PC-3 (cell line): ENCODE measurements around the gene RMC1. TPM values are rescaled to one million over a fixed set of nuclear protein-coding genes. Genes with fewer than 3 reads are reported as not detected.

Experiments used
- ATAC-seq: fragments of 200-7000 bp; cut with Tn5 transposase; 2 replicates; pipeline ENCODE4 v1.9.1; 2020; ENCODE audit warnings: mild to moderate bottlenecking, moderate library complexity
- BruUV-seq: library from RNA; stranded (reverse); fragments of 400-500 nt; replicated peaks from 2 replicates; lab custom pipeline; 2021; lab: Mats Ljungman, UMichigan
- CTCF ChIA-PET: fragments of 300-600 bp; sonication (Branson Sonifier 250); formaldehyde crosslinking; loops from one replicate; lab custom pipeline; 2022; ENCODE audit warnings: antibody characterized with exemption; lab: Charles Lee
- POLR2A ChIA-PET: fragments of 300-600 bp; sonication (Branson Sonifier 250); formaldehyde crosslinking; loops from one replicate; lab custom pipeline; 2022; ENCODE audit warnings: antibody characterized with exemption; ENCODE audit not compliant: unreplicated experiment; lab: Charles Lee
- DNase-seq: peaks from one replicate; pipeline ENCODE4 v3.0.0-alpha.2; 2015
- H2AFZ ChIP-seq: fragments of 300-600 bp; sonication (generic); 2 replicates; pipeline ENCODE4 v1.6.0; 2016; ENCODE audit warnings: antibody characterized with exemption, low read length
- H3F3A ChIP-seq: fragments of 300-600 bp; sonication (generic); one replicate; pipeline ENCODE4 v1.6.0; 2017; ENCODE audit warnings: antibody characterized with exemption, low read length, control low read depth, mild to moderate bottlenecking; ENCODE audit not compliant: unreplicated experiment
- H3K27ac ChIP-seq: fragments of 300-600 bp; sonication (generic); 2 replicates; pipeline ENCODE4 v1.5.1; 2016; ENCODE audit warnings: mild to moderate bottlenecking, low read length
- H3K27me3 ChIP-seq: fragments of 300-600 bp; sonication (generic); 2 replicates; pipeline ENCODE4 v1.6.1; 2016; ENCODE audit warnings: low read length, mixed read lengths
- H3K36me3 ChIP-seq: fragments of 300-600 bp; sonication (generic); 2 replicates; pipeline ENCODE4 v1.6.1; 2016; ENCODE audit warnings: low read depth, mixed run types, low read length, mixed read lengths
- H3K4me1 ChIP-seq: fragments of 300-600 bp; sonication (generic); 2 replicates; pipeline ENCODE4 v1.5.1; 2016; ENCODE audit warnings: low read length; ENCODE audit not compliant: insufficient read depth
- H3K4me2 ChIP-seq: fragments of 300-600 bp; sonication (generic); 2 replicates; pipeline ENCODE4 v1.6.0; 2016; ENCODE audit warnings: low read length
- H3K4me3 ChIP-seq: fragments of 300-600 bp; sonication (generic); 2 replicates; pipeline ENCODE4 v1.5.1; 2016; ENCODE audit warnings: mild to moderate bottlenecking, low read length, mixed read lengths
- H3K79me2 ChIP-seq: fragments of 300-600 bp; sonication (generic); 2 replicates; pipeline ENCODE4 v1.6.1; 2017; ENCODE audit warnings: low read length, mixed read lengths
- H3K9ac ChIP-seq: fragments of 300-600 bp; sonication (generic); 2 replicates; pipeline ENCODE4 v1.6.0; 2016; ENCODE audit warnings: mild to moderate bottlenecking, low read length
- H3K9me2 ChIP-seq: fragments of 300-600 bp; sonication (generic); replicated peaks from 2 replicates; pipeline ENCODE4 v1.6.1; 2016; ENCODE audit warnings: mixed run types, low read length, mixed read lengths
- H3K9me3 ChIP-seq: fragments of 300-600 bp; sonication (generic); 2 replicates; pipeline ENCODE4 v1.6.1; 2016; ENCODE audit warnings: low read length, mixed read lengths
- H4K20me1 ChIP-seq: fragments of 300-600 bp; sonication (generic); 2 replicates; pipeline ENCODE4 v1.6.1; 2016; ENCODE audit warnings: low read length, mixed read lengths
- CTCF ChIP-seq: fragments of 300-600 bp; sonication (generic); conservative IDR thresholded peaks from 2 replicates; pipeline ENCODE4 v1.5.1; 2017; ENCODE audit warnings: antibody characterized with exemption, low read depth, mild to moderate bottlenecking, low read length
- EZH2 ChIP-seq: fragments of 300-600 bp; sonication (generic); IDR thresholded peaks from one replicate; pipeline ENCODE4 v1.6.1; 2017; ENCODE audit warnings: antibody characterized with exemption, mild to moderate bottlenecking, low read length; ENCODE audit not compliant: unreplicated experiment
- EZH2phosphoT487 ChIP-seq: fragments of 300-600 bp; sonication (generic); IDR thresholded peaks from 2 replicates; pipeline ENCODE4 v1.6.1; 2018; ENCODE audit warnings: mild to moderate bottlenecking, antibody characterized with exemption, low read length, borderline replicate concordance
- intact Hi-C: fragments of 100-400 bp; cut with micrococcal nuclease; formaldehyde crosslinking; loops from 2 replicates; pipeline ENCODE4 v1.9.0; 2023
- total RNA-seq: library from RNA; depleted of rRNA; stranded (reverse); fragments of >200 nt; gene quantifications from 2 replicates; pipeline ENCODE4 v1.2.3, GENCODE V29; 2014

The RMC1 gene
- total RNA-seq, 1 experiment from 2014 or later, result 23.2 TPM

- peaks cover 6% of the 10 kb centered on the region for H3F3A ChIP-seq
- POLR2A ChIA-PET, result no interaction called here
- ATAC-seq (no peak), DNase-seq (no peak)
- H3K27me3 ChIP-seq, result no peaks in the 10 kb centered on the region
- H3K9me2 ChIP-seq, result no peaks in the 10 kb centered on the region
- intact Hi-C loops, result no loop called here
- H3K9me3 ChIP-seq, result no peaks in the 10 kb centered on the region
- peaks cover 72% of the 10 kb centered on the region for H3K36me3 ChIP-seq
- no peak overlapping the region for H3K4me2 ChIP-seq
- H3K4me3 ChIP-seq, result no peak overlapping the region
- BruUV-seq, result no TSS peak
- H3K9ac ChIP-seq, result no peak overlapping the region
- TF ChIP-seq CTCF (no peak), EZH2 (no peak), EZH2phosphoT487 (no peak)
- CTCF ChIA-PET, result no interaction called here
- no peaks in the 10 kb centered on the region for H4K20me1 ChIP-seq
- H2AFZ ChIP-seq, result no peak overlapping the region
- H3K4me1 ChIP-seq, result peaks cover 26% of the 10 kb centered on the region
- no peak overlapping the region for H3K27ac ChIP-seq
- H3K79me2 ChIP-seq, result no peaks in the 10 kb centered on the region
Measured at GRCh38 chr18:23531912-23532311, 28.6 kb downstream of the RMC1 start.

- H3K4me2 ChIP-seq, result no peak overlapping the region
- H3K4me3 ChIP-seq, result no peak overlapping the region
- no peak for TF ChIP-seq EZH2phosphoT487
- no peak for TF ChIP-seq CTCF
- no peak for TF ChIP-seq EZH2
- ChIA-PET CTCF (no interaction called here), POLR2A (no interaction called here)
- BruUV-seq, result no TSS peak
- H3K36me3 ChIP-seq, result peaks cover 74% of the 10 kb centered on the region
- DNase-seq (no peak), ATAC-seq (no peak)
- H4K20me1 ChIP-seq, result no peaks in the 10 kb centered on the region
- H3K27me3 ChIP-seq, result no peaks in the 10 kb centered on the region
- peaks cover 6% of the 10 kb centered on the region for H3F3A ChIP-seq
- no peaks in the 10 kb centered on the region for H3K79me2 ChIP-seq
- no peak overlapping the region for H3K9ac ChIP-seq
- no peaks in the 10 kb centered on the region for H3K9me2 ChIP-seq
- H3K27ac ChIP-seq, result no peak overlapping the region
- H3K9me3 ChIP-seq, result no peaks in the 10 kb centered on the region
- intact Hi-C loops, result no loop called here
- H3K4me1 ChIP-seq, result peaks cover 26% of the 10 kb centered on the region
- no peak overlapping the region for H2AFZ ChIP-seq
Measured at GRCh38 chr18:23532848-23533247, 29.5 kb downstream of the RMC1 start.

DNA sequence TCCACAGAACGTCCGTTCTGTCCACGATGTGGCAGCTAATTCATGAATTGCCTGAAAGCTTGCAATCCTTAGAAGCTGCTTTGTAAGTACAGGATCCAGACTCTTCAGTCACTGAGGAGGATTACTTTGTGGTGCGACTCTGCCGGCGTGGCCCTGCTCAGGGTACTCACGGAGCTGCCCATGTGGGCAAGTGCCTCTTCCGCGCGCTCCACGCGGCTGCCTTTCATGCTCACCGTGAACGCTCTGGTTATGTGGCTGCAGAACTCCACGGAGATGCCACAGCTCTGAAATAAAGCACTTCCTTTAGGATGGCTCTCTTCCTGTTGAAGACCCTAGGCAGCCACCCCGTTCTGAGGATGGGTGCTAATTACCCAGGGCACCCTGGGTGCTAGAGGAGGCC, 31.0 kb downstream of the RMC1 start:
- Histone ChIP-seq H3K27me3 (no peaks in the 10 kb centered on the region), H3K9me3 (no peaks in the 10 kb centered on the region), H3K9ac (no peak overlapping the region), H3K9me2 (no peaks in the 10 kb centered on the region), H3F3A (peaks cover 3% of the 10 kb centered on the region), H4K20me1 (no peaks in the 10 kb centered on the region), H3K4me2 (no peak overlapping the region), H3K36me3 (peaks cover 76% of the 10 kb centered on the region), H3K79me2 (no peaks in the 10 kb centered on the region), H3K27ac (no peak overlapping the region), H3K4me3 (no peak overlapping the region), H2AFZ (no peak overlapping the region), H3K4me1 (peaks cover 15% of the 10 kb centered on the region)
- ATAC-seq, result no peak
- TF ChIP-seq EZH2phosphoT487 (no peak), EZH2 (no peak), CTCF (no peak)
- ChIA-PET CTCF (no interaction called here), POLR2A (no interaction called here)
- no TSS peak for BruUV-seq
- no peak for DNase-seq
- intact Hi-C loops, result no loop called here
